Panc1 (cell line): Measurements from ENCODE around the gene DBH.

Source experiments
- POLR2AphosphoS5 ChIP-seq: IDR thresholded peaks from 2 replicates; pipeline ENCODE4 v1.6.1; 2012; ENCODE audit warnings: mild to moderate bottlenecking, low read depth, low read length, moderate library complexity
- SIN3A ChIP-seq: IDR thresholded peaks from 2 replicates; pipeline ENCODE4 v1.6.1; 2012; ENCODE audit warnings: low read depth, mild to moderate bottlenecking, low read length, moderate library complexity, borderline replicate concordance; ENCODE audit not compliant: insufficient read depth
- TF ChIP-seq, protein P1 (sequence below): fragments of 450-650 bp; IDR thresholded peaks from 2 replicates; pipeline ENCODE4 v1.5.1; 2017; ENCODE audit warnings: mild to moderate bottlenecking

DNA sequence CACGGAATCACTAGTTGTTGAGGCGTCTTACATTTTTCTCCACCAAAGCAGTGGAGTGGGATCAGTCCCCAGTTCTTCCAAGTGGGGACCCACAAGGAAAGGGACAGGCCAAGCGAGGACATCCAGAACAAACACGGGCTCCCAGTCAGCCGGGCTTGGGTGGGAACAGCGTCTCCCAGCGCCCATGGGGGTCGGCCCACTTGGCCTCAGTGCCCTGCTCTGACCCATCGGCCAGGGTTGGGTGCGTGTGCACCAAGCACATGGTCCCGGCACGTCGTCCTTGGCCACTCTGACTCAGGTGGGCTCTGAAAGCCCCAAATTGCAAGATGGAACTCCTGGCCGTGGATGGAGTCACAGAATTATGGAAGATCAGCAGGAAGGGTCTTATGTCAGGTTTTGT is 37.9 kb downstream of the DBH start:
- no peak for TF ChIP-seq POLR2AphosphoS5
- TF ChIP-seq, protein P1, sequence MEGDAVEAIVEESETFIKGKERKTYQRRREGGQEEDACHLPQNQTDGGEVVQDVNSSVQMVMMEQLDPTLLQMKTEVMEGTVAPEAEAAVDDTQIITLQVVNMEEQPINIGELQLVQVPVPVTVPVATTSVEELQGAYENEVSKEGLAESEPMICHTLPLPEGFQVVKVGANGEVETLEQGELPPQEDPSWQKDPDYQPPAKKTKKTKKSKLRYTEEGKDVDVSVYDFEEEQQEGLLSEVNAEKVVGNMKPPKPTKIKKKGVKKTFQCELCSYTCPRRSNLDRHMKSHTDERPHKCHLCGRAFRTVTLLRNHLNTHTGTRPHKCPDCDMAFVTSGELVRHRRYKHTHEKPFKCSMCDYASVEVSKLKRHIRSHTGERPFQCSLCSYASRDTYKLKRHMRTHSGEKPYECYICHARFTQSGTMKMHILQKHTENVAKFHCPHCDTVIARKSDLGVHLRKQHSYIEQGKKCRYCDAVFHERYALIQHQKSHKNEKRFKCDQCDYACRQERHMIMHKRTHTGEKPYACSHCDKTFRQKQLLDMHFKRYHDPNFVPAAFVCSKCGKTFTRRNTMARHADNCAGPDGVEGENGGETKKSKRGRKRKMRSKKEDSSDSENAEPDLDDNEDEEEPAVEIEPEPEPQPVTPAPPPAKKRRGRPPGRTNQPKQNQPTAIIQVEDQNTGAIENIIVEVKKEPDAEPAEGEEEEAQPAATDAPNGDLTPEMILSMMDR = no peak
- TF ChIP-seq SIN3A = no peak
